ENCODE measurements around the gene NDUFS5.

- TF ChIP-seq EZH2phosphoT487 (IDR thresholded peaks at IDR 0.05) (no peak), CTCF (IDR thresholded peaks at IDR 0.05) (no peak)
Measured at GRCh38 chr1:38997034-38997900, 28.9 kb upstream of the NDUFS5 start.
